ENCODE data around the gene CSH2.

CSH2 gene

GRCh38 chr17:63836811-63837210, 36.7 kb downstream of the CSH2 start:
- TF ChIP-seq, protein P1, sequence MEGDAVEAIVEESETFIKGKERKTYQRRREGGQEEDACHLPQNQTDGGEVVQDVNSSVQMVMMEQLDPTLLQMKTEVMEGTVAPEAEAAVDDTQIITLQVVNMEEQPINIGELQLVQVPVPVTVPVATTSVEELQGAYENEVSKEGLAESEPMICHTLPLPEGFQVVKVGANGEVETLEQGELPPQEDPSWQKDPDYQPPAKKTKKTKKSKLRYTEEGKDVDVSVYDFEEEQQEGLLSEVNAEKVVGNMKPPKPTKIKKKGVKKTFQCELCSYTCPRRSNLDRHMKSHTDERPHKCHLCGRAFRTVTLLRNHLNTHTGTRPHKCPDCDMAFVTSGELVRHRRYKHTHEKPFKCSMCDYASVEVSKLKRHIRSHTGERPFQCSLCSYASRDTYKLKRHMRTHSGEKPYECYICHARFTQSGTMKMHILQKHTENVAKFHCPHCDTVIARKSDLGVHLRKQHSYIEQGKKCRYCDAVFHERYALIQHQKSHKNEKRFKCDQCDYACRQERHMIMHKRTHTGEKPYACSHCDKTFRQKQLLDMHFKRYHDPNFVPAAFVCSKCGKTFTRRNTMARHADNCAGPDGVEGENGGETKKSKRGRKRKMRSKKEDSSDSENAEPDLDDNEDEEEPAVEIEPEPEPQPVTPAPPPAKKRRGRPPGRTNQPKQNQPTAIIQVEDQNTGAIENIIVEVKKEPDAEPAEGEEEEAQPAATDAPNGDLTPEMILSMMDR (IDR thresholded peaks at IDR 0.05; ENCODE audit: control insufficient read depth, insufficient read depth, low read depth, low read length, missing control alignments) = no peak
- DNase-seq (ENCODE audit: low read depth) = no peak
- no peak overlapping the region for H3K4me3 ChIP-seq (ENCODE audit: control insufficient read depth, low read depth, low read length)

DNA sequence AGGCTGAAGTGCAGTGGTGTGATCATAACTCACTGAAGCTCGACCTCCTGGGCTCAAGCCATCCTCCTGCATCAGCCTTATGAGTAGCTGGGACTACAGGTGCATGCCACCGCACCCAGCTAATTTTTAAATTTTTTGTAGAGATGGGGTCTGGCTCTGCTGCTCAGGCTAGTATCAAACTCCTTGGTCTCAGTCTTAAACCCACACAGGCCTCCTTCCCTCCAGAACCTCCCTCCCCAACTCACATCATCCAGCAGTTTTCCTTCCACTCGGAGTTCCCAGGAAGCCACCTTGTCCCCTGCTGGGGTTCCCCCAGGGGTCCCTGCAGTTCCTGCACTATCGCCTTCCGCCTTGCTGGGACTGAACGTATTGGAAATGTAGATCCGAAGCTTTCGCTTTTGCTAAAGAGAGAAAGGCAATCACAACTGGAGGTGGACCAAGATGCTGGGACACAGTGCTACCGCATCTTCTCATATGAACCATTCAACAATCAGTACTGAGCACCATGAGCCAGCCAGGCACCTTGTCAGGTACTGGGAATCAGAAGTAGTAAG, 38.2 kb downstream of the CSH2 start:
- H3K4me3 ChIP-seq (ENCODE audit: control insufficient read depth, low read depth, low read length) = no peak overlapping the region
- TF ChIP-seq, protein P1 (IDR thresholded peaks at IDR 0.05; ENCODE audit: control insufficient read depth, insufficient read depth, low read depth, low read length, missing control alignments) = no peak
- no peak for DNase-seq (ENCODE audit: low read depth)

DNA sequence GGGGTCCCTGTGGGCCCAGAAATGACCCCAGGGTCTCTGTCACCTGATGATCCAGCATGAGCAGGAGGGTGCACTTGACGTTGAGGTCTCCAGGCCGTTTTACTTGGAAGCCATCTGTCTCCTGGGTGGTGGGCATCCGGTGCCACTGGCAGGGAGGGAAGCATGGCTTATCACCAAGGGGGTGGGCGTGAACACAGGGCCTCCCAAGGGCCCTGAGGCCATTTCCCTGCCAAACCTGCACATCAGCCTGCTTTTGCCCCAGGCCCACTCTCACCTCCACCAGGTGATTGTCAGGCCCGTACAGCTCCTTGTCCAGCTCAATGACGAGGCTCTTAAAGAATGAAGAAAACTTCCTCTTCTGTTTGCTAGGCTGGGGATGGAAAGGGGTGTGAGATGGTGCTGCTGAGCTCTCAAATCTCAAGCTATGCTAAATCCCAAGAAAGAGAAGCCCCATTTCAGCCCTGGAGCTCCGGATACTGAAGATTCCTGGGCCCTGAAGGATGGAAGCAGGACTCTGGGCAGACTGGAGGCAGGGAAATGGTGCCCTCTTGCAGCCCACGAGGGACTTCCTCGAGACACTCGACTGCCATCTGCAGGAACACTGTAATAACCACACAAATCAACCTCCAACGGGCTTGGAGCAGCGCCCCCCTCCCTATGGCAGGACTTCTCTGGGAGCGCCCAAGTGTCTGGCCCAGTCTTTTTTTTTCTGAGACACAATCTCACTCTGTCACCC, 38.9 kb downstream of the CSH2 start:
- TF ChIP-seq, protein P1 (IDR thresholded peaks at IDR 0.05; ENCODE audit: control insufficient read depth, insufficient read depth, low read depth, low read length, missing control alignments) = peak; percentile 81
- H3K4me3 ChIP-seq (ENCODE audit: control insufficient read depth, low read depth, low read length) = no peak overlapping the region
- peak; percentile 59 for DNase-seq (ENCODE audit: low read depth)

GRCh38 chr17:63833741-63834373, 39.6 kb downstream of the CSH2 start:
- H3K4me3 ChIP-seq (ENCODE audit: control insufficient read depth, low read depth, low read length) = no peak overlapping the region
- no peak for DNase-seq (ENCODE audit: low read depth)
- TF ChIP-seq, protein P1 (IDR thresholded peaks at IDR 0.05; ENCODE audit: control insufficient read depth, insufficient read depth, low read depth, low read length, missing control alignments) = no peak

DNA sequence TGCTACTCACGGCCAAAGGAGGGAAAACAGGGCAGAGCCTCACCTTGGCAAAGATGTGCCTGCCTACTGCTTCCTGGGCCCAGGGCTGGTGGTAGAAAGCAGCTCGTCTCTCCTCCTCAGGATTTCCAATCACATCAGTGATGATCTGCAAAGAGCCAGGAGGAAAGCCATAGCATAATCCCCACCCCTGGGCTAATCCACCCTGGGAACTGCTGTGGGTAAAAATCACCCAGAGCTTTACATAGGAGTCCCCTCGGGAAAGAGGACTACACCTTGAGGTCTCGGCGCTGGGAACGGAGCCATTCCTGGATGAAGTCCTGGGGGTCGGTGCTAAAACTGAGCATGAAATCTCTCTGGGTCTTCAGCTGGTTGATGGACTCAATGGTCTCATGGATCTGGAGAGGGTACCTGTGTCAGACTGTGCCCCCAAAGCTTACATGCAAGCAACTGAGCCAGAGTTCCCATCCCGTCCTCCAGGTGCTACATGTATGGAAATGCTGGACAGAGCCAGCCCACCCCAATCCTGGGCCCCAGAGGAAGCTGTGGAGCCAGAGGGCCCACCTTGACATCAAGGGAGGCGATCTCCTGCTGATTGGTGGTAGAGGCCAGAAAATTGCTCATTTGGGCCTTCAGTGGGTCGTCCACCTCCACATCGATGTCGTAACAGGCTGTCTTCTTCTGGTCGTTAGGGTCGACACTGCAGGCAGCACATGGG, 40.3 kb downstream of the CSH2 start:
- TF ChIP-seq, protein P1 (IDR thresholded peaks at IDR 0.05; ENCODE audit: control insufficient read depth, insufficient read depth, low read depth, low read length, missing control alignments) = no peak
- DNase-seq (ENCODE audit: low read depth) = no peak
- H3K4me3 ChIP-seq (ENCODE audit: control insufficient read depth, low read depth, low read length) = no peak overlapping the region

DNA sequence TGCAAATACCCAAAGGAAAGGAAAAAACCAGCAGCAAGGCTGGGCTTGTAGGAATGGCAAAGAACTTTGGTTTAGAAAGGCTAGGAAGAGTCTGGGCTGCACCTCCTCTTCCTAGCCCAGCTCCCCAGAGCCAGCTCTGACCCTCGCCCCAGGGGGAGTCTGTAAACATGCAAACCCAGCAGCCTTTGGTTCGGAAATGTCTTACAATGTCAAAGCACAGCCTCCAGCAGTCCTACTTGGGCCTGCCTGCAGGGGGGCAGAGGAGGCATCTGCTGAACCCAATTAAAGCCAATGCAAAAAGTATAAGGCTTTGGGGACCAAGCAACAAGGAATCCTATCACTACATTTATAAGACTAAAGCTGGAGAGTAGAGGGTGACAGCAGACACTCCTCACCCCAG, 41.0 kb downstream of the CSH2 start:
- H3K4me3 ChIP-seq (ENCODE audit: control insufficient read depth, low read depth, low read length) = no peak overlapping the region
- TF ChIP-seq, protein P1 (IDR thresholded peaks at IDR 0.05; ENCODE audit: control insufficient read depth, insufficient read depth, low read depth, low read length, missing control alignments) = no peak
- DNase-seq (ENCODE audit: low read depth) = no peak
